ENCODE measurements around the gene C2CD4B.

DNA sequence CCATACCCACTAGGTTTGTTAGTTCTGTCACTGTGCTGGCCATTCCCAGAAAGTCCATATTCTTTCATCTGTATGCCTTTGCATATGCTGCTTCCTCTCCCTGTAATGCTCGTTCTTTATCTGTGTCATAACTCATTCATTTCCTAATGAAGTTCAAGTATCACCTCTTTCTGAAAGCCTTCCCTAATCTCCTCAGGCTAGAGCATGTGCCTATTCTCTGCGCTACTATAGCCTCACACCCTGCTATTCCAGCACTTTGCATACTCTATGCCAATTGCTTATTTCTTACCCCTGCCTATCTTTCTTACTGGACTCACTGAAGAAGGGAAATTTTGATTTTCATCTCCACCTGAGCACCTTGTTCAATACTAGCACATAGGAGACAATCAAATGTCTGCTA lies 25.6 kb upstream of the C2CD4B start:
- TF ChIP-seq POLR2A (IDR thresholded peaks at IDR 0.05; ENCODE audit: low read depth, low read length) (no peak), POLR2AphosphoS5 (IDR thresholded peaks at IDR 0.05; ENCODE audit: low read depth, low read length) (no peak)
